OCI-LY1 (cell line): ENCODE results near the gene CDKN3.

Experiments
- CTCF ChIP-seq: fragments of 200-600 bp; sonication (generic), shearing (Covaris generic); IDR thresholded peaks from 2 replicates; pipeline ENCODE4 v1.5.1; 2017; ENCODE audit warnings: mild to moderate bottlenecking, antibody characterized with exemption, low read length, moderate library complexity, mixed read lengths
- EZH2 ChIP-seq: fragments of 200-600 bp; sonication (generic), shearing (Covaris generic); IDR thresholded peaks from 2 replicates; pipeline ENCODE4 v1.8.0; 2017; ENCODE audit warnings: borderline replicate concordance, mixed run types, mild to moderate bottlenecking, antibody characterized with exemption, low read length, moderate library complexity, mixed read lengths

- TF ChIP-seq CTCF (no peak), EZH2 (no peak)
These were observed 41.9 kb downstream of the CDKN3 start for GRCh38 chr14:54438703-54439102.
